HepG2 (cell line): Measurements from ENCODE around the gene ATRAID. TPM values are rescaled to one million over a fixed set of nuclear protein-coding genes. Genes with fewer than 3 reads are reported as not detected.

Experiments used
- BORCS8-MEF2B ChIP-seq: sonication (generic); formaldehyde crosslinking; IDR thresholded peaks from 2 replicates; pipeline ENCODE4 v1.8.0; 2022; ENCODE audit warnings: mild to moderate bottlenecking, missing genetic modification reagents
- CBX2 ChIP-seq, 2 experiments: fragments of 200-600 bp in 1 of 2; sonication (generic); formaldehyde crosslinking in 1 of 2; IDR thresholded peaks; 2 replicates each; pipeline versions ENCODE4 v1.7.0 to v1.8.1; 2018 to 2022; ENCODE audit warnings: low read depth in 2 of 2, low read length in 1 of 2, mild to moderate bottlenecking in 1 of 2, missing genetic modification reagents in 1 of 2
- CEBPG ChIP-seq: IDR thresholded peaks from 2 replicates; pipeline ENCODE4 v1.6.1; 2016
- CREM ChIP-seq, 2 experiments: sonication (generic) in 1 of 2; formaldehyde crosslinking in 1 of 2; IDR thresholded peaks; 2 replicates each; pipeline versions ENCODE4 v1.4.0 to v1.6.1; 2016 to 2020; ENCODE audit warnings: antibody characterized with exemption in 1 of 2, mild to moderate bottlenecking in 1 of 2, missing genetic modification reagents in 1 of 2
- FOXK1 ChIP-seq: sonication (generic); formaldehyde crosslinking; IDR thresholded peaks from 2 replicates; pipeline ENCODE4 v1.4.0; 2020; ENCODE audit warnings: low read depth, missing genetic modification reagents, borderline replicate concordance
- GABPB1 ChIP-seq: IDR thresholded peaks from 2 replicates; pipeline ENCODE4 v1.6.1; 2016; ENCODE audit warnings: mild to moderate bottlenecking, missing genetic modification reagents, moderate library complexity, missing compliant biosample characterization
- IRF2 ChIP-seq: IDR thresholded peaks from 2 replicates; pipeline ENCODE4 v1.6.1; 2018; ENCODE audit warnings: missing genetic modification reagents, missing compliant biosample characterization
- KDM2A ChIP-seq: sonication (generic); formaldehyde crosslinking; IDR thresholded peaks from 2 replicates; pipeline ENCODE4 v1.4.0; 2020; ENCODE audit warnings: low read depth, missing genetic modification reagents, borderline replicate concordance
- KDM5B ChIP-seq: sonication (generic); formaldehyde crosslinking; IDR thresholded peaks from 2 replicates; pipeline ENCODE4 v1.4.0; 2020; ENCODE audit warnings: missing genetic modification reagents, mild to moderate bottlenecking, borderline replicate concordance
- KDM6A ChIP-seq: IDR thresholded peaks from 2 replicates; pipeline ENCODE4 v1.6.1; 2016; ENCODE audit warnings: low read depth
- MLLT10 ChIP-seq: sonication (generic); formaldehyde crosslinking; IDR thresholded peaks from 2 replicates; pipeline ENCODE4 v1.4.0; 2020; ENCODE audit warnings: missing genetic modification reagents
- PHF20 ChIP-seq: sonication (generic); formaldehyde crosslinking; IDR thresholded peaks from 2 replicates; pipeline ENCODE4 v1.5.0; 2020; ENCODE audit warnings: mild to moderate bottlenecking, missing genetic modification reagents
- RORA ChIP-seq: sonication (generic); formaldehyde crosslinking; IDR thresholded peaks from 2 replicates; pipeline ENCODE4 v1.5.0; 2020; ENCODE audit warnings: mild to moderate bottlenecking, missing genetic modification reagents, moderate library complexity
- SNAPC5 ChIP-seq: sonication (generic); formaldehyde crosslinking; IDR thresholded peaks from 2 replicates; pipeline ENCODE4 v1.8.1; 2023; ENCODE audit warnings: mild to moderate bottlenecking, missing genetic modification reagents, borderline replicate concordance
- ZBTB42 ChIP-seq: sonication (generic); formaldehyde crosslinking; IDR thresholded peaks from 2 replicates; pipeline ENCODE4 v1.5.0; 2020; ENCODE audit warnings: mild to moderate bottlenecking, missing genetic modification reagents
- ZFP91 ChIP-seq: sonication (generic); formaldehyde crosslinking; IDR thresholded peaks from 2 replicates; pipeline ENCODE4 v1.9.0; 2022; ENCODE audit warnings: missing genetic modification reagents, mild to moderate bottlenecking, borderline replicate concordance
- ZMAT3 ChIP-seq: sonication (generic); formaldehyde crosslinking; conservative IDR thresholded peaks from 2 replicates; pipeline ENCODE4 v1.7.0; 2021; ENCODE audit warnings: missing genetic modification reagents
- ZNF101 ChIP-seq: sonication (generic); formaldehyde crosslinking; IDR thresholded peaks from 2 replicates; pipeline ENCODE4 v1.4.0; 2020; ENCODE audit warnings: mild to moderate bottlenecking, low read depth, missing genetic modification reagents, borderline replicate concordance
- ZNF317 ChIP-seq: sonication (generic); formaldehyde crosslinking; IDR thresholded peaks from 2 replicates; pipeline ENCODE4 v1.5.0; 2020; ENCODE audit warnings: mild to moderate bottlenecking, missing genetic modification reagents
- ZNF496 ChIP-seq: sonication (generic); formaldehyde crosslinking; IDR thresholded peaks from 2 replicates; pipeline ENCODE4 v1.8.1; 2023; ENCODE audit warnings: mild to moderate bottlenecking, moderate library complexity, missing genetic modification reagents; ENCODE audit not compliant: insufficient replicate concordance
- ZNF768 ChIP-seq: sonication (generic); formaldehyde crosslinking; IDR thresholded peaks from 2 replicates; pipeline ENCODE4 v1.4.0; 2020; ENCODE audit warnings: missing genetic modification reagents
- polyA plus RNA-seq, 8 experiments: library from polyadenylated mRNA; depleted of rRNA in 3 of 8; stranded (reverse) in 7 of 8; unstranded in 1 of 8; fragments of >200 nt; fragmentation: Illumina TruSeq in 4 of 8; extraction: Trizol in 4 of 8; gene quantifications; 2 replicates each; pipeline versions ENCODE4 v1.2.1 to v1.2.3, GENCODE V29; 2011 to 2016; ENCODE audit warnings: low read depth in 4 of 8, missing spikeins in 1 of 8, mixed read lengths in 1 of 8; ENCODE audit not compliant: insufficient read depth in 1 of 8
- total RNA-seq, 5 experiments: library from RNA; depleted of rRNA; stranded (reverse); fragments of >200 nt; fragmentation: Illumina TruSeq; extraction: Trizol; gene quantifications; 2 replicates each; pipeline ENCODE4 v1.2.3, GENCODE V29; 2016; ENCODE audit warnings: low read depth in 1 of 5
- TF ChIP-seq, protein P1 (sequence below): sonication (generic); formaldehyde crosslinking; conservative IDR thresholded peaks from 2 replicates; pipeline ENCODE4 v1.4.0; 2020; ENCODE audit warnings: missing genetic modification reagents
- TF ChIP-seq, protein P2 (sequence below): sonication (generic); formaldehyde crosslinking; IDR thresholded peaks from 2 replicates; pipeline ENCODE4 v1.5.1; 2020; ENCODE audit warnings: missing genetic modification reagents, mild to moderate bottlenecking, borderline replicate concordance
- TF ChIP-seq, protein P3 (sequence below): sonication (generic); formaldehyde crosslinking; IDR thresholded peaks from 2 replicates; pipeline ENCODE4 v1.4.0; 2020; ENCODE audit warnings: mild to moderate bottlenecking, low read depth, missing genetic modification reagents

Gene ATRAID
- total and polyA plus RNA-seq, 2 of the 13 experiments (the other 11 are each of a cell fraction or from before 2014, with no cell fraction given), result 207 to 382 TPM

DNA sequence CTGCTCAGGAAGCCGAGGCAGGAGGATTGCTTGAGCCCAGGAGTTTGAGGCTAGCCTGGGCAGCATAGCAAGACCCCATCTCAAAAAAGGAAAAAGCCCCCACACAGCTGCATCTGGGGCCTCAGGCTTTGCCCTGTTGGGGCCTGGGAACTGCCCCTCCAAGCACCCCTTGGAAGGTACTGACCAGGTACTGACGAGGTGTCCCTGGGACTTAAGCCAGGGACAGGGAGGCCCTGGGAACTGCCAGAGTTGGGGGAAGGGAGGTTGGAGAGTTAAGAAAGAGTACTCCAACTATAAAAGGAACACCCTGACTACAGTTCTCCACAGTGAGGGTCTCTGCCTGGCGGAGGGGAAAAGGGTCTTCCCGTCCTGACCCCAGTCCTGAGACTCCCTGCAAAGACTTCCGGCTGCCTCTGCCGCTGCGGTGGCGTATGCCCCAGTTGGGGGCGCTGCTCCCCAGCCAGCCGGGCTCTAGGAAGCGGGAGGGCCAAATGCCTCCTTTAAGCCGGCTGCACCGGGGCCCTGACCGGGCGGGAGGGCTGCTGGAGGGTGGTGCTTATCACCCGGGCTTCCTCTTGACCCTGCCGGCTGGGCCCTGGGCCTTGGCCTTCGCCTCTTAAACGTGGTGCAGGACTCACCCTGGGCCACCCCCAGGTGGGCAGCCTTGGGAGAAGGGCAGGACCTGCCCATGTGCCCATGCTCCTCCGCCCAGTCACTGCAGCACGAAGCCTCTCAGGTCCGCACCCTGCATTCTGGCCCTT, 38.2 kb downstream of the ATRAID start (continued):
- peak; percentile 41; the same call in 1 of the 2 replicates for TF ChIP-seq IRF2
- TF ChIP-seq ZMAT3, result no peak
- TF ChIP-seq KDM6A (CRISPR knock-in tag), result no peak
- TF ChIP-seq, protein P1, sequence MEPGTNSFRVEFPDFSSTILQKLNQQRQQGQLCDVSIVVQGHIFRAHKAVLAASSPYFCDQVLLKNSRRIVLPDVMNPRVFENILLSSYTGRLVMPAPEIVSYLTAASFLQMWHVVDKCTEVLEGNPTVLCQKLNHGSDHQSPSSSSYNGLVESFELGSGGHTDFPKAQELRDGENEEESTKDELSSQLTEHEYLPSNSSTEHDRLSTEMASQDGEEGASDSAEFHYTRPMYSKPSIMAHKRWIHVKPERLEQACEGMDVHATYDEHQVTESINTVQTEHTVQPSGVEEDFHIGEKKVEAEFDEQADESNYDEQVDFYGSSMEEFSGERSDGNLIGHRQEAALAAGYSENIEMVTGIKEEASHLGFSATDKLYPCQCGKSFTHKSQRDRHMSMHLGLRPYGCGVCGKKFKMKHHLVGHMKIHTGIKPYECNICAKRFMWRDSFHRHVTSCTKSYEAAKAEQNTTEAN, result no peak
- peak; percentile 92; the same call in 1 of the 2 replicates for TF ChIP-seq KDM2A
- peak; percentile 87 for TF ChIP-seq GABPB1 (CRISPR knock-in tag)
- no peak for TF ChIP-seq MLLT10 (CRISPR knock-in tag)
- TF ChIP-seq FOXK1 (CRISPR knock-in tag), result no peak
- no peak for TF ChIP-seq CREM (IDR thresholded peaks at IDR 0.05)
- no peak for TF ChIP-seq CREM (CRISPR knock-in tag; IDR thresholded peaks at IDR 0.05)
- TF ChIP-seq ZNF101 (CRISPR knock-in tag), result no peak
- TF ChIP-seq, protein P2, sequence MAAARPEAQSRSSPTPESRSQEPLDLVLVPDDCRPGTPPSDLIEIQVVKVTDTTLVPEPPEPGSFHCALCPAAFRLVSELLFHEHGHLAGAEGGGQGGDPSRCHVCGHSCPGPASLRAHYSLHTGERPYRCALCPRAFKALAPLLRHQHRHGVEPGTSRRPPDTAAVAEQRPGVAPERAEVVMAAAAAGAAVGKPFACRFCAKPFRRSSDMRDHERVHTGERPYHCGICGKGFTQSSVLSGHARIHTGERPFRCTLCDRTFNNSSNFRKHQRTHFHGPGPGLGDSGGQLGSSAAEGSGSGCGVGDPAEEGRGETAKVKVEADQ (CRISPR knock-in tag), result no peak
- TF ChIP-seq KDM5B (CRISPR knock-in tag), result peak; percentile 69; the same call in 1 of the 2 replicates
- peak; percentile 51 for TF ChIP-seq BORCS8-MEF2B (CRISPR knock-in tag)
- TF ChIP-seq CBX2 (IDR thresholded peaks at IDR 0.05; ENCODE audit: low read depth, low read length), result no peak
- 0 out of 2 replicates have a peak, but pooled peaks have one; percentile 35 for TF ChIP-seq CBX2 (CRISPR knock-in tag; IDR thresholded peaks at IDR 0.05; ENCODE audit: low read depth)
- TF ChIP-seq SNAPC5 (CRISPR knock-in tag), result no peak
- peak; percentile 79 for TF ChIP-seq ZFP91
- no peak for TF ChIP-seq CEBPG
- TF ChIP-seq, protein P3, sequence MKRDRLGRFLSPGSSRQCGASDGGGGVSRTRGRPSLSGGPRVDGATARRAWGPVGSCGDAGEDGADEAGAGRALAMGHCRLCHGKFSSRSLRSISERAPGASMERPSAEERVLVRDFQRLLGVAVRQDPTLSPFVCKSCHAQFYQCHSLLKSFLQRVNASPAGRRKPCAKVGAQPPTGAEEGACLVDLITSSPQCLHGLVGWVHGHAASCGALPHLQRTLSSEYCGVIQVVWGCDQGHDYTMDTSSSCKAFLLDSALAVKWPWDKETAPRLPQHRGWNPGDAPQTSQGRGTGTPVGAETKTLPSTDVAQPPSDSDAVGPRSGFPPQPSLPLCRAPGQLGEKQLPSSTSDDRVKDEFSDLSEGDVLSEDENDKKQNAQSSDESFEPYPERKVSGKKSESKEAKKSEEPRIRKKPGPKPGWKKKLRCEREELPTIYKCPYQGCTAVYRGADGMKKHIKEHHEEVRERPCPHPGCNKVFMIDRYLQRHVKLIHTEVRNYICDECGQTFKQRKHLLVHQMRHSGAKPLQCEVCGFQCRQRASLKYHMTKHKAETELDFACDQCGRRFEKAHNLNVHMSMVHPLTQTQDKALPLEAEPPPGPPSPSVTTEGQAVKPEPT (CRISPR knock-in tag), result peak; percentile 25; the same call in 1 of the 2 replicates
- TF ChIP-seq PHF20, result peak; percentile 46; the same call in 1 of the 2 replicates
- TF ChIP-seq ZNF317 (CRISPR knock-in tag), result peak; percentile 44; the same call in 1 of the 2 replicates
- TF ChIP-seq ZNF768 (CRISPR knock-in tag), result peak; percentile 66; the same call in 1 of the 2 replicates
- TF ChIP-seq RORA (CRISPR knock-in tag), result no peak
- TF ChIP-seq ZNF496 (CRISPR knock-in tag), result no peak
- TF ChIP-seq ZBTB42, result no peak
